Panc1 (cell line): Measurements from ENCODE around the gene IL33.

Experiments used
- CTCF ChIP-seq: fragments of 450-650 bp; IDR thresholded peaks from 2 replicates; pipeline ENCODE4 v1.5.1; 2017; ENCODE audit warnings: mild to moderate bottlenecking
- POLR2AphosphoS5 ChIP-seq: IDR thresholded peaks from 2 replicates; pipeline ENCODE4 v1.6.1; 2012; ENCODE audit warnings: mild to moderate bottlenecking, low read depth, low read length, moderate library complexity
- SIN3A ChIP-seq: IDR thresholded peaks from 2 replicates; pipeline ENCODE4 v1.6.1; 2012; ENCODE audit warnings: low read depth, mild to moderate bottlenecking, low read length, moderate library complexity, borderline replicate concordance; ENCODE audit not compliant: insufficient read depth
- TCF7L2 ChIP-seq: IDR thresholded peaks from 2 replicates; pipeline ENCODE4 v1.6.1; 2011; ENCODE audit warnings: mild to moderate bottlenecking, low read depth, low read length, inconsistent platforms
- TF ChIP-seq, protein P1 (sequence below), 2 experiments: IDR thresholded peaks; 2 replicates each; pipeline ENCODE4 v1.6.1; 2011 to 2012; ENCODE audit warnings: low read depth in 2 of 2, control low read depth in 1 of 2, low read length in 1 of 2, mild to moderate bottlenecking in 1 of 2, moderate library complexity in 1 of 2; ENCODE audit not compliant: insufficient read depth in 1 of 2

DNA sequence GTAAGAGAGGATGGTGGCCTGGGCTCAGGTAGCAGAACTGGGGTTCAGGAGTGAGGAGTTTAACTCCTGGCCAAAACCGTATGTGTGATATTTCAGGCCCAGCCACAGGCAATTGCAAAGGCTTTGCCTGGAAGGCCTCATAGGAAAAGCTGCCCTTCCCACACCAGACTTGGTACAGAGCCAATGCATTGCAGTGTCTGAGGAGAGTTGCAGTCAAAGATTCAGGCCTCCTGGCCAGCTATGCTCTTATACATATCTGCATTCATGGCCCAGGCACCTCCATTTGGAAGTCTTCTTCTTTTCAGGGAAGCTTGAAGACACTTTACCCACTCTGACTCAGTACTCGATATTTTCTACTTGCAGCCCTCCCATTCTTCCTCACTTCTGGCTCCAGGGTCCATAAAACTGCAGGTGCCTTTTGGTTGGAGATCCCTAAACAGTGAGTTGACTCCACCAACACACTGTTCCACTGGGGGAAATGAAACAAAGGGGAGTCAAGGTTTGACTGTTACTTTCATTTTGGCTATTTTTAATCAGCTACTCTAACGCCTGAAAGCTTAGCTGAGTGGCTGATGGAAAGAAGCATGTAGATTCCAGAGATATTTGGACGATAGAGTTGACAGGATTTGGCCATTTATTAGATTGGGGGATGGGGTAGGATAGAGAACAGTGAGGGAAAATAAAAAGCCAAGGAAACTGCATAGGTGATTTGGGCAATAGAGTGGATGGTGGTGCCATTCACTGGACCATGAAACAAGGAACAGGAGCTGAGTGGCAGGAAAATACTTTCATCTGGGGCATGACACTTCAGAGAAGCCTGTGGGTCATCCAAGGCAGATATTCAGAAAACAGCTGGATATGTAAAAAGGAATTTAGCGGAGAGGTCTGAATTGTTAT lies 30.6 kb upstream of the IL33 start:
- TF ChIP-seq CTCF, result no peak
- TF ChIP-seq POLR2AphosphoS5, result no peak
- no peak for TF ChIP-seq SIN3A
- TF ChIP-seq, protein P1, sequence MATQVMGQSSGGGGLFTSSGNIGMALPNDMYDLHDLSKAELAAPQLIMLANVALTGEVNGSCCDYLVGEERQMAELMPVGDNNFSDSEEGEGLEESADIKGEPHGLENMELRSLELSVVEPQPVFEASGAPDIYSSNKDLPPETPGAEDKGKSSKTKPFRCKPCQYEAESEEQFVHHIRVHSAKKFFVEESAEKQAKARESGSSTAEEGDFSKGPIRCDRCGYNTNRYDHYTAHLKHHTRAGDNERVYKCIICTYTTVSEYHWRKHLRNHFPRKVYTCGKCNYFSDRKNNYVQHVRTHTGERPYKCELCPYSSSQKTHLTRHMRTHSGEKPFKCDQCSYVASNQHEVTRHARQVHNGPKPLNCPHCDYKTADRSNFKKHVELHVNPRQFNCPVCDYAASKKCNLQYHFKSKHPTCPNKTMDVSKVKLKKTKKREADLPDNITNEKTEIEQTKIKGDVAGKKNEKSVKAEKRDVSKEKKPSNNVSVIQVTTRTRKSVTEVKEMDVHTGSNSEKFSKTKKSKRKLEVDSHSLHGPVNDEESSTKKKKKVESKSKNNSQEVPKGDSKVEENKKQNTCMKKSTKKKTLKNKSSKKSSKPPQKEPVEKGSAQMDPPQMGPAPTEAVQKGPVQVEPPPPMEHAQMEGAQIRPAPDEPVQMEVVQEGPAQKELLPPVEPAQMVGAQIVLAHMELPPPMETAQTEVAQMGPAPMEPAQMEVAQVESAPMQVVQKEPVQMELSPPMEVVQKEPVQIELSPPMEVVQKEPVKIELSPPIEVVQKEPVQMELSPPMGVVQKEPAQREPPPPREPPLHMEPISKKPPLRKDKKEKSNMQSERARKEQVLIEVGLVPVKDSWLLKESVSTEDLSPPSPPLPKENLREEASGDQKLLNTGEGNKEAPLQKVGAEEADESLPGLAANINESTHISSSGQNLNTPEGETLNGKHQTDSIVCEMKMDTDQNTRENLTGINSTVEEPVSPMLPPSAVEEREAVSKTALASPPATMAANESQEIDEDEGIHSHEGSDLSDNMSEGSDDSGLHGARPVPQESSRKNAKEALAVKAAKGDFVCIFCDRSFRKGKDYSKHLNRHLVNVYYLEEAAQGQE (IDR thresholded peaks at IDR 0.05; ENCODE audit: insufficient read depth in 1 of 2, low read depth in 2 of 2, low read length in 1 of 2), result no peak
- no peak for TF ChIP-seq TCF7L2
